Activated T-helper 1 cell treated with anti-CD3 and anti-CD28 coated beads, Interleukin-2, amount 50 U/mL, for 16 hours (primary cell): Measurements from ENCODE around the gene RFT1.

Source experiments
- DNase-seq, 2 donors: peaks; one replicate each; pipeline ENCODE4 v3.0.0-alpha.2; 2020; ENCODE audit warnings: low read depth in 1 of 2, low spot score in 1 of 2

The RFT1 gene

DNA sequence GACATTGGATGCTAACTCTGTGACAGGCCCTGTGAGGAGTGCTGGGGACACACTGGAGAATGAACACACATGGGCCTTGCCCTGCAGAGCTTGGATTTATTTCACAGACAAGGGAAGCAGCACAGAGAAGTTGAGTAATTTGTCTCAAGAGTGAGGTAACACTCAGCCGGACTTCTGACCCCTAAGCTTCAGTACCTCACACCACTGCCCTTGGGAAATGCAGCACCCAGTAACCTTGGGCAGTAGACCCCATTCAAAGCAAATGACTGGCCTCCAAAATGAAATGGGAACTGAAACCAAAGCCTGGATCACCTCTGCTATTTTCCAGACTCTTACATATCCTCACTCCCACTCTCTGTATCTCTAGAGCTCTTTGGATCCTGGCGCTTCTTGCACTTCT, 37.3 kb downstream of the RFT1 start:
- no peak for DNase-seq

DNA sequence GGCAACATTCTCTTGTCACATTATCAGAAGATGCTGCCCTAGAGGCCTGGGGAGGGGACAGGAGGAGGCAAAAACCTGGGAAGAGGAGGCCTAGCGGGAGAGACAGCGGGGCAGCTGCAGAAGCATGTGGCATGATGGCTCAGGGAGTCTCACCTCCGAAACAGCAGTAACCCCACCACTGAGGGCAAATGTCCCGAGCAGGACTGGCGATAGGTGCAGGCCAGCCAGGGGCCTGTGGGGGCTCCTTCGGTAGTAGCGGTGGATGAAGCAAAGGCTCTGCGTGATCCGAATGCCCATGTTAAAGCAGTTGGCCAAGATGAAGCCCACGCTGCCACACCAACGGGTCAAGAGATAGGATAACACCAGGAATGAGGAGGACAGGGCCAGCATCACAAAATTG, 38.0 kb downstream of the RFT1 start:
- DNase-seq, result no peak

DNA sequence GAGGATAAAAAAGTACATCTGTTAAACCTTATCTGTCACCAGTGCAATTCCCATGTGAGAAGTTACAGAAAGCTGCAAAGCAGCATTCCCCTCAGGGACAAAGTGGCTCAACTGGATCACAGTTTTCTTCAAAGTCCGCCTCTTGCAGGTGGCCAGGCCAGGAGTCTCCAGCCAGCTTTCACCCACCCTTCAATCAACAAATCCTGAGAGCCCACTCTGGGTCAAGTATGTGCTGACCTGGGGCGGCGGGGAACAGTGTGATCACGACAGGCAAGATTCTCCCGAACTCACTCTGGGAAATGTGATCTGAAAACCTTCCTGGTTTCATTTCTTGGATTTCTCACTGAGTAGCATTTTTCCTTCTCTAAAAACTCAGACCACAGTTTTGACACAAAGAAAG, 39.2 kb downstream of the RFT1 start:
- no peak for DNase-seq

- no peak for DNase-seq
Observed at GRCh38 chr3:53089511-53089910, 40.7 kb downstream of the RFT1 start.

DNA sequence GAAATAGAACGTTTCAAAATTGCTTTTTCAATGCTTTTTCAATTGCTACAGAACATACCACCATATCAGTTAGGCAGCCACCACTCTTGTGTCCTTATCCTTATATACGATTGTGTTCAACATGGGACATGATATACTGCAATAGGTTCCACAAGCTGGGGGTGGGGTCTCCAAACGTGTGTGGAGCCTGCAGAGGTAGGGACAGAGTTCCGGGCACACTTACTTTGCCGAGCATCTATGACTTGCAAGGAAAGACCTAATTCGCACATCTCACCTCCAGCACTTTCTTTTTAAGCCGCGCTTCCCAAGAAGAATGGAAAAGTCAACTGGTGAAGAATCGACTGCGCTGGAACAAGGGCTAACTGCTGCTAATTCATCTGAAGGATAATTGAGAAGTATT, 44.8 kb downstream of the RFT1 start:
- no peak for DNase-seq

- no peak for DNase-seq
Observed at GRCh38 chr3:53084310-53085001, 45.8 kb downstream of the RFT1 start.

DNA sequence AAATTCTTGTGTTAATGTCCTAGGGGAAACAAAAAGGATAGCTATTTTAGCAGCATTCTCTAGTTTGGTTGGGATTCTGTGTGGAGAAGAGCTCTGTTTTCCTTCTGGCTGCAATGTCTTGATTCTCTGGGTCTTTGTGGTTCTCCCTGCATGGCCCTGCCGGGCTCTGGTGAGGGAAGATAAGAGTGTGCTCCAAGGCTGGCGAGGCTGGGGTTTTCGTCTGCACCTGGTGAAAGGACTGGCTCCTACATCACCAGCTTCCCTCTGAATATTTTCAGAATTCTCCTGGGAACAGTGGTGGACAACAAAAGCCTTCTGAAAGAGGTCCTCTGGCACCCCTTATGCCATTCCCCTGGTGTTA, 46.3 kb downstream of the RFT1 start:
- no peak for DNase-seq

DNA sequence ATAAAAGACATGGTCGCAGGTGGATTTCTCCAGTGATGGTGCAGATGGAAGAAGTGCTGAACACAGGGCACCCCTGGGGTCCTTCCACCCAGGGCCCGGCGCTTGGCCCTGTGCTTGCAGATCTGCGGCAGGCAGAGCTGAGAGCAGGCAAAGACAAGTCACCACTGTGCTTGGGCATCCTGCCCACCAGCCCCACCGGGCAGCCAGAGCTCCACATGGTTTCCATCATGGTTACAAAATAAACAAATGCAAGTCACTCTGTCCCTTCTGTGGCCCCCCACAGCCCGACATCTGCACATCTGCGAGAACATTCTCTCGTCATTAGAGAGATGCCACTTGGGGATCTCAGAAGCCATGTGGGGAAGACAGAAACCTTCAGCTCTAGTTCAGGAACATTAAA, 46.7 kb downstream of the RFT1 start:
- DNase-seq, result no peak

DNA sequence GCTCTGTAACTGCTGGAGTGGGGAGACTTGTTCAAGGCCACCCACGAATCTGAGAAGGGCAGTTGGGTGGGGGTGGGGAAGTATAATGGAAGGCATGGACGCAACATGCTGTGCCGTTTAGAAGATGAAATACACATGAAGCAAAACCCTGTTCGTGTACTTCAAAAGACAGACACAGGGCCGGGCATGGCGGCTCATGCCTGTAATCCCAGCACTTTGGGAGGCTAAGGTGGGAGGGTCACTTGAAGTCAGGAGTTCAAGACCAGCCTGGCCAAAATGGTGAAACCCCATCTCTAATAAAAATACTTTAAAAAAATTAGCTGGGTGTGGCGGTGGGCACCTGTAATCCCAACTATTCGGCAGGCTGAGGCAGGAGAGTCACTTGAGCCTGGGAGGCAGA, 47.5 kb downstream of the RFT1 start:
- no peak for DNase-seq

DNA sequence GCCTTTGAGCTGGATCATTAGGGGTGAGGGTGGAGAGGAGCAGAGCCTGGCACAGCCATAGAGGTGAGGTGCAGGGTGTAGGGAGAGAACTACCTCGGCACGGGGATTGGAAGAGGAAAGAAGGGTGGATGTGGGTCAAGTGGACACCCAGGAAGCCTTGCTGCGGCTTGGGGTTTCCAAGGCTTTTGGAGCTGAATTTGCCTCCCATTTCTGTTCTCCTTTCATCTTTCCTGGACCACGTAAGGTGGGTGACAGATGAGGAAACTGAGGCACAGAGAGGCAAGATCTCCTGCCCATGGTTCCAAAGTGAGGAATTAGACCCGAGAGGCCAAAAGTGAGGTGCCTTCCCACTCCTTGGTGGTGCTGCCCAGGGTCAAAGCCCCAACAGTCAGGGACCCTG, 48.9 kb downstream of the RFT1 start:
- no peak for DNase-seq

GRCh38 chr3:53080612-53081205, 49.5 kb downstream of the RFT1 start:
- no peak for DNase-seq

GRCh38 chr3:53079791-53080555, 50.3 kb downstream of the RFT1 start:
- DNase-seq, result no peak

DNA sequence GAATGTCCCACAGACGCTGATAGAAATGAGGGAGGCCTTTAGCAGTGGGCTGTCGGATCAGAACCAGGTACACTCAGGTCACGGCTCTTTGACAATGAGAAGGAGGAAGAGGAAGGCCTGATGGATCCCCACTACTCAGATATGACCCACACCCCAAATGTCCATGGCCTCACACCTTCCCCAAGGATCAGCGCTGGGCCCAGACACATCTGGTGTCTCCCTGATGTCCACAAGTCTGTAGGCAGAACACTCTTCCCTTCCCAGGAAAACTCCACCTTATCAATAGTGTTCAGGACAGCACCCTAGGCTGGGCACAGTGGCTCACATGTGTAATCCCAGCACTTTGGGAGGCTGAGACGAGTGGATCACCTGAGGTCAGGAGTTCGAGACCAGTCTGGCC, 51.1 kb downstream of the RFT1 start:
- no peak for DNase-seq

DNA sequence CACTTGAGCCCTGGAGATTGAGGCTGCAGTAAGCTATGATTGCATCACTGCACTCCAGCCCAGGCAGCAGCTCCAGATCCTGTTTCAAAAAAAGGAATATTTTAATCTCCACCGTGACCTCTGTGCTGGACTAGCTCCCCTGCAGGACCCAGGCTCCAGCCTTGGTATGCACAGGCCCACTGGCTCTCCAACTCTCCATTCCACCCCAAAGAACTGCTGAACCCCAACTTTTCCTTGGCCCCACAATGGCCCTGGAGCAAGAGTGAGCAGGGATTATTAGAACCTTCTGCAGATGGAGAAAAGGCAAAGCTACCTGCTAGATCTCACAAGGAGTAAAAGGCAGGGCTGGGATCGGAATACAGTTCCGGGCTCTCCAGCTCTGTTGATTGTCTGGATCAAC, 51.6 kb downstream of the RFT1 start:
- DNase-seq, result no peak

DNA sequence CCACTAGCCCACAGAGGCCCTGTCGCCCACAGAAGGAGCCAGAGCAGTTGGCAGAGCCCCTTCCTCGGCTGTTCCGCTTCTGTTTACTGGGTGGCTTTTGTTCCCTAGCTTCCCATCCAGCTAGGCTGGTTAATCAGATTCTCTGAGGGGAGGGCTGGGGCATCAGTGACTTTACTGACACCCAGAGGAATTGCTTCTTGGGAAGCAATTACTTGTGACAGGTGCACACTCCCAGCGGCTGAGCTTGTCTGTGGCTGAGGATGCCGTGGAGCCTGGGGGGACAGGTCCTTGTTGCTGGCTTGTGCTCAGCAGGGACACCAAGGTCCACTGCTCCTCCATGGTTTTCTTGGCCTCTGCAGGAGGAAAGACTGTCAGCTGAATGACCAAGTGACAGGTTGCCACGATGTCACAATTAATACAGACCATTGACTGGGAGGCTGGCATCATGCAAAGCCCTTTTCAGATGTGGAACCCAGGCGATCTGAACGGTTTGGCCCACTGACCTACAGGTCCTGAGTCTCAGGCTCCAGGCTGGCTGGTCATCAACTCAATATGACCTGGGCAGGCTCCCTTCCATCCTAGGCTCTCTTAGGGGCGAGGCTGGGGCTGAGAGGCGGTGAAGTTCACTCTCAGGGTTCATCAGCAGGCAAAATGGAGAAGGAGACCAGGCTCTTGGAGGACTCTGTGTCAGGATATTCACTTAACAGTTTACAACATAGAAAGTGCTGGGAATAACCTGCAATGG, 52.6 kb downstream of the RFT1 start:
- no peak for DNase-seq

DNA sequence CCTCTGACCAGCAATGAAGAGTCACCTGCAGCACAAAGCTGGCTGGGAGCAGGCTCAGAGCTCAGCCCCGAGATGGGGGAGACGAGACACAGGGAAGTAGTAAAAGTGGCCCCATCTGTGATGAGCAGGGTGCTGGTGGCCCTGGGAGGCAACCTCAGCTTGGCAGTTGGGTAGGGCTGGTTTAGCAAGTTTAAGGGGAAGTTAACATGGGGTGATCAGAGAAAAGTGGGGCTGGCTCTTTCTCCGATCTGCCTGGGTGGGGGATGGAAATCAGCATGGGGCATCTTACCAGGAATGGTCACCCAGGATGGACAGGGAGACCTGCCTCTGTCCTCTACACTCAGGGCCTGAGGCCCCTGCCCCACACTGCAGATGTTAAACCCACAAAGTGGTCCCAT, 54.5 kb downstream of the RFT1 start:
- DNase-seq, result no peak

- DNase-seq, result no peak
Observed at GRCh38 chr3:53074761-53075742, 55.2 kb downstream of the RFT1 start.

DNA sequence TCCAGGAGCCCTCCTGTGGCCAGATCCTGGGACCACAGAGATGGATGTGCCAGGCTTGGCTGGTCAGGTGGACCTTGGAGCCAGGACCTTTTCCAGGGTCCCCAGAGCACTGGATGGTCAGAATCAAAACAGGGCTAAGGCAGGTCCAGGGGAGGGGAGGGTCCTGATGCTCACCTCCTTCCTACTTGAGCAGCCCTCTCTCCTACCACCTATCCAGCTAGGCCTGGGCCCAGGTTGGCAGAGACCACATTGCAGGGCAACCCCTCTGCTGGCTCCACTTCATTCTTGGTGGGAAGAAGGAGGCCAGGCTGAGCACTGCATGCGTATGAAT, 55.9 kb downstream of the RFT1 start:
- no peak for DNase-seq

GRCh38 chr3:53073553-53074365, 56.5 kb downstream of the RFT1 start:
- no peak for DNase-seq
